KMS-11 (cell line): ENCODE data around the gene LIPK.

Experiments used
- H2AFZ ChIP-seq: fragments of 200-600 bp; sonication (generic); 2 replicates; pipeline ENCODE4 v1.6.1; 2016; ENCODE audit warnings: antibody characterized with exemption, mixed run types, low read depth
- H3K27ac ChIP-seq: fragments of 200-600 bp; sonication (generic); 2 replicates; pipeline ENCODE4 v1.6.1; 2016; ENCODE audit warnings: mild to moderate bottlenecking, mixed run types
- H3K27me3 ChIP-seq: fragments of 200-600 bp; sonication (generic); 2 replicates; pipeline ENCODE4 v1.6.1; 2017; ENCODE audit warnings: mild to moderate bottlenecking, low read depth, mixed run types, moderate library complexity; ENCODE audit not compliant: insufficient read depth
- H3K36me3 ChIP-seq: fragments of 200-600 bp; sonication (generic); 2 replicates; pipeline ENCODE4 v1.6.1; 2017; ENCODE audit warnings: mild to moderate bottlenecking, mixed run types; ENCODE audit not compliant: insufficient read depth
- H3K4me1 ChIP-seq: fragments of 200-600 bp; sonication (generic); 2 replicates; pipeline ENCODE4 v1.6.1; 2016; ENCODE audit warnings: mild to moderate bottlenecking, low read depth, mixed run types; ENCODE audit not compliant: poor library complexity, severe bottlenecking
- H3K4me2 ChIP-seq: fragments of 200-600 bp; sonication (generic); 2 replicates; pipeline ENCODE4 v1.7.0; 2016; ENCODE audit warnings: mild to moderate bottlenecking, mixed run types
- H3K4me3 ChIP-seq: fragments of 200-600 bp; sonication (generic); IDR thresholded peaks from 2 replicates; pipeline ENCODE4 v1.6.1; 2017; ENCODE audit warnings: low read depth, low read length, mixed read lengths; ENCODE audit not compliant: insufficient read depth
- H3K79me2 ChIP-seq: fragments of 200-600 bp; sonication (generic); 2 replicates; pipeline ENCODE4 v1.6.1; 2016; ENCODE audit warnings: low read depth, mixed run types; ENCODE audit not compliant: insufficient read depth
- H3K9ac ChIP-seq: fragments of 200-600 bp; sonication (generic); 2 replicates; pipeline ENCODE4 v1.6.1; 2016; ENCODE audit warnings: mild to moderate bottlenecking, mixed run types
- H4K20me1 ChIP-seq: fragments of 200-600 bp; sonication (generic); 2 replicates; pipeline ENCODE4 v1.6.1; 2016; ENCODE audit warnings: mild to moderate bottlenecking, mixed run types; ENCODE audit not compliant: insufficient read depth
- TF ChIP-seq, protein P1 (sequence below): fragments of 200-600 bp; sonication (generic); conservative IDR thresholded peaks from 2 replicates; pipeline ENCODE4 v1.6.1; 2017; ENCODE audit warnings: low read depth, mild to moderate bottlenecking, antibody characterized with exemption, low read length, moderate library complexity, mixed read lengths

The LIPK gene

DNA sequence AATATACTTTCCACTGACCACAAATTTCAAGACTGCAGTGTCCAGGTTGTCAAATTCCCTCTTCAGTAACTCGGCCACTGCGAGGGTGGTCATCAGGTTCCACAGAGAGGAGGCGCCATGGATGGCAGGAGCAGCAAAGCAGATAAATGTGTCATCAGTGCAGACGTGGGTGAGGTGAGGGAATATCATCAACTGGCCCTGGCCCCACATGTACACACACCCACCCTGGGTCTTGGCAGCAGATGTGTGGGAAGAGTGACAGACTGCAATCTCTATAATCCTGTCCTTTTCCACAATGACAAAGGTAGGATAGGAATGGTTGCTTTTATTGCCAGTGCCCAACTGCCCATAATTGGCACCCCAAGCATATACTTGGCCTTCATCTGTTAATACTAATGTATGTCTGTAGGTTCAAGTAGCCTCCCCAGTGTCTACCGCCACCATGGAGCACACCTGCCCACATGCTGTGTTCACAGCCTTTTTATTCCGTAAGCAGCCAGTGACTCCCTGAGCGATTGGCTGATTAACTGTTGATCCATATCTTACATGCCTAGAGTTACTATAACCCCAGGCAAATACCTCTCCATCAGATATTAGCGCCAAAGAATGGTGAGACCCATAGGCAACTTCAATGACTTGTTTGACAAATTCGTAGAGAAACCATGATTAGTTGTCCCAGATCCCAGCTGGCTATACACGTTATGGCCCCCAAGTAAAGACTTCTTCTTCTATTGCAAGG lies 80.2 kb downstream of the LIPK start:
- no peaks in the 10 kb centered on the region for H4K20me1 ChIP-seq
- no peak overlapping the region for H3K4me2 ChIP-seq
- H3K36me3 ChIP-seq, result no peaks in the 10 kb centered on the region
- H3K79me2 ChIP-seq, result no peaks in the 10 kb centered on the region
- no peak overlapping the region for H3K27ac ChIP-seq
- H3K9ac ChIP-seq, result no peak overlapping the region
- no peak overlapping the region for H3K4me3 ChIP-seq
- no peaks in the 10 kb centered on the region for H3K27me3 ChIP-seq
- H3K4me1 ChIP-seq, result no peaks in the 10 kb centered on the region
- H2AFZ ChIP-seq, result no peak overlapping the region
- TF ChIP-seq, protein P1, sequence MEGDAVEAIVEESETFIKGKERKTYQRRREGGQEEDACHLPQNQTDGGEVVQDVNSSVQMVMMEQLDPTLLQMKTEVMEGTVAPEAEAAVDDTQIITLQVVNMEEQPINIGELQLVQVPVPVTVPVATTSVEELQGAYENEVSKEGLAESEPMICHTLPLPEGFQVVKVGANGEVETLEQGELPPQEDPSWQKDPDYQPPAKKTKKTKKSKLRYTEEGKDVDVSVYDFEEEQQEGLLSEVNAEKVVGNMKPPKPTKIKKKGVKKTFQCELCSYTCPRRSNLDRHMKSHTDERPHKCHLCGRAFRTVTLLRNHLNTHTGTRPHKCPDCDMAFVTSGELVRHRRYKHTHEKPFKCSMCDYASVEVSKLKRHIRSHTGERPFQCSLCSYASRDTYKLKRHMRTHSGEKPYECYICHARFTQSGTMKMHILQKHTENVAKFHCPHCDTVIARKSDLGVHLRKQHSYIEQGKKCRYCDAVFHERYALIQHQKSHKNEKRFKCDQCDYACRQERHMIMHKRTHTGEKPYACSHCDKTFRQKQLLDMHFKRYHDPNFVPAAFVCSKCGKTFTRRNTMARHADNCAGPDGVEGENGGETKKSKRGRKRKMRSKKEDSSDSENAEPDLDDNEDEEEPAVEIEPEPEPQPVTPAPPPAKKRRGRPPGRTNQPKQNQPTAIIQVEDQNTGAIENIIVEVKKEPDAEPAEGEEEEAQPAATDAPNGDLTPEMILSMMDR, result no peak

DNA sequence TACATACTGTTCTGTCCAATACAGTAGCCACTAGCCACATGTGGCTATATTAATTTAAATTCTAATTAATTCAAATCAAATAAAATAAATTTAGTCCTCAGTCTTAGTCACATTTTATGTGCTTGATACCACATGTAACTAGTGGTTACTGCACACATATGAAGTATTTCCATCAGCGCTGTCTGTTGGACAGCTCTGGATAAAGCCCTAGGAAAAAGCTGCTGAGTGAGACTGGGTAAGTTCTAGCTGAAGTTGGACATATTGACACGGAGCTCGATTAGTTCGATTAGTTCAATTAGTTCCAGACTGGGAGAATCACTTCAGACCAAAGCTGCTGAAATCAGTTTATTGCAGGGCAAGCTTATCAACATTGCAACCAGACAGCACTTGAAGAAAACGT lies 81.4 kb downstream of the LIPK start:
- H2AFZ ChIP-seq, result no peak overlapping the region
- peaks cover 6% of the 10 kb centered on the region for H3K4me1 ChIP-seq
- no peaks in the 10 kb centered on the region for H3K27me3 ChIP-seq
- no peaks in the 10 kb centered on the region for H3K79me2 ChIP-seq
- TF ChIP-seq, protein P1, result no peak
- no peaks in the 10 kb centered on the region for H4K20me1 ChIP-seq
- H3K4me3 ChIP-seq, result no peak overlapping the region
- H3K27ac ChIP-seq, result no peak overlapping the region
- no peak overlapping the region for H3K4me2 ChIP-seq
- no peaks in the 10 kb centered on the region for H3K36me3 ChIP-seq
- no peak overlapping the region for H3K9ac ChIP-seq

DNA sequence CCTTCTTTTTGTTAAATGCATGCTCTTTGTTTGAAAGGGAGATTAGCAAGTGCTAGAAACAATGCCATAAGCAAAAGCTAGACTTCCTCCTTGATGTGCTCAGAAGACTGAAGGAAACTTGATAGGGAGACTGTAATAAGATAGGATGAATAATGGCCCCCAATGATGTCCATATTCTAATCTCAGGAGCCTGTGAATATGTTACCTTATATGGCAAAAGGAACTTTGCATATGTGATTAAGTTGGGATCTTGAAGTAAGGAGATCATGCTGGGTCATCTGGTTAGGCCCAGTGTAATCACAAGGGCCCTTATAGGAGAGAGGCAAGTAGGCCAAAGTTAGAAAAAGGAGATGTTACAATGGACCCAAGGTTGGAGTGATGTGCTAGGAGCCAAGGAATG lies 82.9 kb downstream of the LIPK start:
- Histone ChIP-seq H3K9ac (no peak overlapping the region), H3K36me3 (no peaks in the 10 kb centered on the region), H3K4me1 (peaks cover 21% of the 10 kb centered on the region), H4K20me1 (no peaks in the 10 kb centered on the region), H2AFZ (no peak overlapping the region), H3K4me2 (no peak overlapping the region), H3K27ac (no peak overlapping the region), H3K79me2 (no peaks in the 10 kb centered on the region), H3K4me3 (no peak overlapping the region), H3K27me3 (no peaks in the 10 kb centered on the region)
- TF ChIP-seq, protein P1, result no peak

DNA sequence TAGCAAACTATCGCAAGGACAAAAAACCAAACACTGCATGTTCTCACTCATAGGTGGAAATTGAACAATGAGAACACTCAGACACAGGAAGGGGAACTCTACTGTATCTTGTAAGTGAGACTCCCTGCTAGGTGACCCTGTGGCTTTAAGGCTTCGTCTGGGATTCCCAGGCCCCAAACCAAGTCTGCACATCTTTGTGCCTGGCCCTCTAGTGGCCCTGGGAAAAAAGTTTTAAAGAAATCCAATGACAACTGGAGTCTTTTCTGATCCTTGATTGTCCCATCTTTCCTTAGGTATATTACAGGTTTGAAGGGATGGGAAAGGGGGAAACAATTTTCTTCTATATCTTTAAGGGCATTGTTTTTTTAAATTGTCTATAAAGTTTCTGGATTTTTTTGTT lies 85.9 kb downstream of the LIPK start:
- Histone ChIP-seq H3K79me2 (no peaks in the 10 kb centered on the region), H3K4me2 (no peak overlapping the region), H2AFZ (no peak overlapping the region), H3K9ac (no peak overlapping the region), H3K4me3 (no peak overlapping the region), H4K20me1 (no peaks in the 10 kb centered on the region), H3K4me1 (peaks cover 26% of the 10 kb centered on the region), H3K27ac (no peak overlapping the region), H3K27me3 (no peaks in the 10 kb centered on the region), H3K36me3 (no peaks in the 10 kb centered on the region)
- TF ChIP-seq, protein P1, result peak; percentile 70
